Measurements from ENCODE around the gene SMURF2. TPM values are rescaled to one million over a fixed set of nuclear protein-coding genes. Genes with fewer than 3 reads are reported as not detected.

SMURF2 gene
- total and polyA plus RNA-seq, 2 of the 4 experiments (the other 2 are of a cell fraction) = 131 to 774 TPM

DNA sequence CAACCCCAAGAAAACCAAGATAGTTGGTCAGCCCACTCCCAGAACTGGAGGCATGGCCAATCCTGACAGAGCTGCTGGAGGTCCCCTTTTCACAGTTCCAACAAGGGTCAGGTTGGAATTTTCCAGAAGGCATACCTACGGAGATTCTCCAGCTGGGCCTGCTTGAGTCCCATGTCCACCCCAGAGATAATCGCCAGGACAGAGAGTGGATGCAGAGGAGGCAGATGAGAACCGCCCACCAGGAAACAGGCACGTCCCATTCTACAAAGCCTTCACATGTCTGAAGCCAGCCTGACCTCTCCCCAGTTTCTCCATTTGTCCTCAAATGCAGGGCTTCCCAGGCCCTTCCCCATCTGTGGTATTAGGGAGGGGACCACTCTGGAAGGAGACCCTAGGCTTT is 47.4 kb upstream of the SMURF2 start:
- ChIA-PET POLR2A (ENCODE audit: unreplicated experiment) (interaction anchor here (0.9 kb wide), 1 partner anchor 47 kb away, joined by 3 read pairs; the partner anchor contains the start of gene SMURF2), CTCF (interaction anchor here (0.5 kb wide), 1 partner anchor 15 kb away, joined by 5 read pairs; no protein-coding TSS in a partner anchor)
- BruUV-seq (replicated peaks) = no TSS peak
- Histone ChIP-seq H4K5ac (ENCODE audit: low read depth, low read length) (peak overlapping the region; percentile 81), H3K56ac (ENCODE audit: extremely low read depth, insufficient read depth, low read length) (peak overlapping the region; percentile 99), H3K4me2 (ENCODE audit: low read depth, low read length) (peak overlapping the region; percentile 6; the same call in 1 of the 2 replicates), H2BK5ac (ENCODE audit: low read depth, low read length, poor library complexity, severe bottlenecking) (peak overlapping the region; percentile 92), H2AFZ (replicated peaks; ENCODE audit: low read length, poor library complexity) (peak overlapping the region; percentile 69), H4K91ac (ENCODE audit: insufficient read depth, low read depth, low read length) (peak overlapping the region; percentile 100), H3K4ac (ENCODE audit: low read depth, low read length) (peak overlapping the region; percentile 100), H4K20me1 (ENCODE audit: insufficient read depth, low read length) (no peaks in the 10 kb centered on the region), H2BK15ac (ENCODE audit: low read depth, low read length) (peak overlapping the region; percentile 96), H3K9me1 (ENCODE audit: insufficient read depth, low read length) (peaks cover 40% of the 10 kb centered on the region), H3K18ac (ENCODE audit: low read depth, low read length) (peak overlapping the region; percentile 67), H3K4me1 (ENCODE audit: control insufficient read depth, insufficient read depth, low read length) (peaks cover 33% of the 10 kb centered on the region), H3K9ac (ENCODE audit: low read depth, low read length) (peak overlapping the region; percentile 18), H3K27me3 (ENCODE audit: control insufficient read depth, insufficient read depth, low read length) (no peaks in the 10 kb centered on the region), H3K4me3 (ENCODE audit: insufficient read depth, low read depth, low read length) (no peak overlapping the region), H3K23ac (ENCODE audit: low read depth, low read length) (peak overlapping the region; percentile 99), H3K9me3 (ENCODE audit: control insufficient read depth, insufficient read depth, low read length) (no peaks in the 10 kb centered on the region), H2AK5ac (ENCODE audit: low read depth, low read length) (peak overlapping the region; percentile 99), H4K8ac (ENCODE audit: low read depth in 2 of 2, low read length in 2 of 2) (peak overlapping the region; percentile 76 to 98), H2BK120ac (ENCODE audit: low read depth, low read length) (peak overlapping the region; percentile 100), H3K27ac (ENCODE audit: insufficient read depth, low read length) (peak overlapping the region; percentile 86), H2BK20ac (ENCODE audit: low read depth, low read length) (peak overlapping the region; percentile 99), H3K79me1 (ENCODE audit: low read depth in 1 of 2, low read length in 2 of 2) (peaks cover 11 to 55% of the 10 kb centered on the region in 2 experiments), H3K36me3 (ENCODE audit: control insufficient read depth, insufficient read depth, low read length) (no peaks in the 10 kb centered on the region), H3K14ac (replicated peaks; ENCODE audit: low read depth, low read length) (peak overlapping the region; percentile 99), H2AK9ac (replicated peaks; ENCODE audit: low read depth, low read length, poor library complexity) (peak overlapping the region; percentile 91)
- intact Hi-C loops (cut with micrococcal nuclease) (loop anchor here (5.0 kb wide), 1 partner anchor 47 kb away; the partner anchor contains the start of gene SMURF2), dilution Hi-C loops (cut with HindIII; ENCODE audit: low sequenced_read_pairs, unreplicated experiment) (no loop called here), in situ Hi-C loops (cut with MboI; ENCODE audit: low sequenced_read_pairs) (no loop called here)
- DNase-seq (no peak), ATAC-seq (ENCODE audit: low read depth) (no peak)
- no CpG with 5 or more reads among the region's 4 CpGs for WGBS, 2 experiments (ENCODE audit: extremely low coverage in 2 of 2, insufficient read length in 1 of 2)
- TF ChIP-seq RFX5 (IDR thresholded peaks at IDR 0.05; ENCODE audit: low read depth, low read length) (no peak), MAFK (IDR thresholded peaks at IDR 0.05; ENCODE audit: low read depth, low read length) (no peak), BHLHE40 (IDR thresholded peaks at IDR 0.05; ENCODE audit: low read depth, low read length) (no peak), CEBPB (IDR thresholded peaks at IDR 0.05; ENCODE audit: low read depth, low read length) (no peak), FOS (IDR thresholded peaks at IDR 0.05; ENCODE audit: low read depth, low read length) (no peak), CHD1 (IDR thresholded peaks at IDR 0.05; ENCODE audit: low read depth, low read length) (no peak), POLR2A (IDR thresholded peaks at IDR 0.05; ENCODE audit: low read depth, low read length) (no peak), MXI1 (IDR thresholded peaks at IDR 0.05; ENCODE audit: borderline replicate concordance, low read depth, low read length) (no peak), MAZ (IDR thresholded peaks at IDR 0.05; ENCODE audit: borderline replicate concordance, low read depth, low read length) (no peak), CTCF (conservative IDR thresholded peaks at IDR 0.05; ENCODE audit: low read depth, low read length) (no peak), RAD21 (IDR thresholded peaks at IDR 0.05; ENCODE audit: low read length) (no peak), RCOR1 (IDR thresholded peaks at IDR 0.05; ENCODE audit: insufficient replicate concordance, low read length) (no peak), SMC3 (IDR thresholded peaks at IDR 0.05; ENCODE audit: low read depth, low read length) (no peak), USF2 (IDR thresholded peaks at IDR 0.05; ENCODE audit: low read depth, low read length) (no peak)
- TF ChIP-seq, protein P1, sequence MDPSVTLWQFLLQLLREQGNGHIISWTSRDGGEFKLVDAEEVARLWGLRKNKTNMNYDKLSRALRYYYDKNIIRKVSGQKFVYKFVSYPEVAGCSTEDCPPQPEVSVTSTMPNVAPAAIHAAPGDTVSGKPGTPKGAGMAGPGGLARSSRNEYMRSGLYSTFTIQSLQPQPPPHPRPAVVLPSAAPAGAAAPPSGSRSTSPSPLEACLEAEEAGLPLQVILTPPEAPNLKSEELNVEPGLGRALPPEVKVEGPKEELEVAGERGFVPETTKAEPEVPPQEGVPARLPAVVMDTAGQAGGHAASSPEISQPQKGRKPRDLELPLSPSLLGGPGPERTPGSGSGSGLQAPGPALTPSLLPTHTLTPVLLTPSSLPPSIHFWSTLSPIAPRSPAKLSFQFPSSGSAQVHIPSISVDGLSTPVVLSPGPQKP (IDR thresholded peaks at IDR 0.05; ENCODE audit: borderline replicate concordance, low read depth, low read length) = no peak

All from IMR-90 (cell line).